HG03039 (cell line): Measurements from ENCODE around the gene C12orf56.
A peak's percentile ranks its signal among the peaks of the same experiment; 100 is the strongest.
"Not testable (repeated sequence)": the region's sequence is repeated elsewhere in the genome, so short reads cannot be mapped to it uniquely, and the experiment has no call there.

Experiments
- ATAC-seq: cut with Tn5 transposase; IDR thresholded peaks from one replicate; pipeline ENCODE4 v1.9.1; 2021; ENCODE audit warnings: mild to moderate bottlenecking, moderate library complexity; ENCODE audit not compliant: unreplicated experiment

Gene C12orf56

DNA sequence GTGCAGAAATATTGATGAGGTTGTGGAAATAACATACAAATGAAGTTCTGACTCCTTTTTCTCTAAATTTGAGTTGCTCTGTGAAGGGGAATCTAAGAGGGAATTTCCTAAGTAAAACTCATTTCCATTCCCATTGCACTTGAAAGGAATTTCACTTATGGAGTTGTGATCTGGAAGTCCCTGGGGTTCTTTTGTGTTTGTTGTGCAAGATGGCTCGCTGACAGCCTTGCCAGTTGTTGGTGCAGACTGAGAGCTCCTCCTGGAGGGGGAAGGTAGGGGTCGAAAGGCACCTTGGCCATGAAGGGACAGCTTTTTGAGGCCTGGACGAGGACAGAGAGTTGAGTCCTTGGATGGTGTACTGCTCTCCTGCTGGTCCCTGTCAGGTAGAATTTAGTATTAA is 72.0 kb downstream of the C12orf56 start:
- no peak for ATAC-seq

DNA sequence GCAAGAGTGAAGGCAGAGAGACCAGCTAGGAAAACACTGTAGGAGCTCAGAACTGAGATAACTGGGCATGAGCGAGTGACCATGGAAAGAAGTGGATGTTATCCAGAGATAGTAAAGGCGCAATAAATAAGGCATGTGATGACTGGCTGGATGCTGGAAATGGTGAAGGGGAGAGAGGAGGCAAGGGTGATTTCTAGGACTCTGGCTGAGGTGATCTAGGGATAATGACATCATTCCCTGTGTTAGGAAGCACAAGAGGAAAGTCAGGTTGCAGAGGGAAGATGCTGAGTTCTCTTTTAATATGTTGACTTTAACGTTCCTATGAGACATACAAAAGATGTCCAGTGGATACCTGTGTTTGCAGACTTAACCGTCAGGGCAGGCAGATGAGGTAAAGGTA is 78.7 kb downstream of the C12orf56 start:
- no peak for ATAC-seq

DNA sequence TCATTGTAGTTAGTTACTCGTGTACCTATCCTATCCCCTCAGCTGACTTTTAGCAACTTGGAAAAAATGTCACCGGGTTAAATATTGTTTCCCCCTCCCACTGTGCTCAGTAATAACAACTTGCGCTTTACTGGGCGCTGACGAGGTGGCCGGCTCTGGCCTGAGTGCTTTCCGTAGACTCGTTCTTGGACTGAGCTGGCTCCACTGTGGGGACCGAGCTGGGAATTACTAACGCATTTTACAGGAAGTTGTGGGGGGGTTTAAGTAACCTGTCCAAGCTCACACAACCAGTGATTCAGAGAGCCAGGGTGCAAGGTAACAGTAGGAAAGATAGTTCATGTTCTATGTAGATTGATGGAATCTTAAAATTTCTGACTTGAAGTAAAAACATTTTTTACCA is 86.0 kb downstream of the C12orf56 start:
- no peak for ATAC-seq

DNA sequence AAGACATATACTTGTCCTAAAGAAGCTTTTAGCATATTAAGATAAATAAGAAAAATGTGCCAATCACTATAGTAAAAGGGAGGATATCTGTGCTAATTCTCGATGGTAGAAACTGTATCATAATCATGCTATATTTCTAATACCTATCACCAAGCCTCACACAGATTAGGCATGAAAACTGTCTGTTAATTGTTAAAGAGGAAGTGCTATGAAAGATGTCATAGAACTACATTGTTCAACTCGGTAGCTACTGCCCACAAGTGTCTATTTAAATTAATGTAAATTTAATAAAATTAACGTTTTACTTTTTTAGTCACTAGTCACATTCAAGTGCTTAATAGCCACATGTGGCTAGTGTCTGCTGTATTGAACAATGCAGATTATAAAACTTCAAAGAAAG is 90.9 kb downstream of the C12orf56 start:
- no peak for ATAC-seq

DNA sequence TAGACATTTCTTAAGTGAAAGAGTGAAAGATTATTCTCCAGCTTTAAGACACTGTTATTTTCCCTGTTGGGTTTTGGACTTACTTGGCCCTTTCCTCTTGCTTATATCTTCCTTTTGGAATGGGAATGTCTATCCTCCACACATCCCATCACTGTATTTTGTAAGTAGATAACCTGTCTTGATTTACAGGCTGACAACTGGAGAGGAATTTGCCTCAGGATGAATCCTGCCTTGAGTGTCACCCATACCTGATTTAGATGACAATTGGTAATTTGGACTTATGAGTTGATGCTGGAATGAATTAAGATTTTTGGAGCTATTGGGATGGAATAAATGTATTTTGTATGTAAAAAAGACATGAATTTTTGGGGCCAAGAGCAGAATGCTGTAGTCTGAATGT is 94.3 kb downstream of the C12orf56 start:
- no peak for ATAC-seq

DNA sequence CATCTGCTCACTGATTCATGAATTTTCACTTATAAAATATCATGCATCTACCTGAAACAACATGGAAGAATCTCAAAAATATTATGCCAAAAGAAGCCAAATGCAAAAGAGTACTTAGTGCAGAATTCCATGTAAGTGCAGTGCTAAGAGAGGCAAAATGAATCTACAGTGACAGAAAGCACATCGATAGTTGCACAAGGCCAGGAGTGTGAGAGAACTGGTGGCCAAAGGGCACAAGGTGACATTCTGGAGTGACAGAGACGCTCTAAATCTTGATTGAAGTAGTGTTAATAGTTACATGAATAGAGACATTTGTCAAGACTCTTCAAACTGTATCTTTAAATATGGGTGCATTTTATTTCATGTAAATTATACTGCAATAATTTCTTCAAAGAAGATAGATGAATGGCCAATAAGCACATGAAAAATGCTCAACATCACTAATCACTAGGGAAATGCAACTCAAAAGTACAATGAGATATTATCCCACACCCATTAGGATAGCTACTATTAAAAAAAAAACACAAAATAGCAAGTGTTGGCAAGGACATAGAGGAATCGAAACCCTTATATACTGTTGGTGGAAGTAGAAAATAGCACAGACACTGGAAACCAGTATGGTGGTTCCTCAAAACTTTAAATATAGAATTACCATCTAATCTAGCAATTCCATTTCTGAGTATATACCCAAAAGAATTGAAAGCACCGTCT is 96.7 kb downstream of the C12orf56 start:
- ATAC-seq: peak; percentile 40

DNA sequence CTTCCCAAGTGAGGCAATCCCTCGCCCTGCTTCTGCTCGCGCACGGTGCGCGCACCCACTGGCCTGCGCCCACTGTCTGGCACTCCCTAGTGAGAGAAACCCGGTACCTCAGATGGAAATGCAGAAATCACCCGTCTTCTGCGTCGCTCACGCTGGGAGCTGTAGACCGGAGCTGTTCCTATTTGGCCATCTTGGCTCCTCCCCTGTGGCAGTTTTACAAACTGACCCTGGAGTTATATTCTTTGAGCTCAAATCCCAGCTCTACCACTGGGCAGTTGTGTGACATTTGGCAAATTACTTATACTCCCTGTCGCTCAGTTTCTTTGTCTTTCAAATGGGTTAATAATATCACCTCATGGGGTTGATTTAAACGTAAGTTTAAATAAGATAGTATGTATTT is 97.4 kb downstream of the C12orf56 start:
- ATAC-seq: not testable (repeated sequence)

DNA sequence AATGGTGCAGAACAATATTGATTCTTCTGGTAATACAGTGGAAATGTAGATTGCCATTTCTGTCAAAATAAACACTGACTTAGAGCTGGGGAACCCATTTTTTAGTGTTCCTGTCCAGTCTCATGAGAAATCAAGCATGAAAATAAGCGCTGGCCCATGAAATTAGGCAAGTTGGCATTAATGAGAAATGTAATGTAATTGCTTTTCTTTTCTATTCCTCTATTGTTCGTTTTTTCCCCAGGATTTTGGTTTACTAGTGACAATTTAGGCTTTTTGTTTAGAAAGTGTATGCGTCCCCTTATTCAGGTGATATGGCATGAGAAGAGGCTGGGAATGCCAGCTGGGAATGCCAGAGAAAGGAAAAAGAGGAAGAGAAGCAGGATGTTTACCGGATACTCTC is 104.0 kb downstream of the C12orf56 start:
- ATAC-seq: no peak

DNA sequence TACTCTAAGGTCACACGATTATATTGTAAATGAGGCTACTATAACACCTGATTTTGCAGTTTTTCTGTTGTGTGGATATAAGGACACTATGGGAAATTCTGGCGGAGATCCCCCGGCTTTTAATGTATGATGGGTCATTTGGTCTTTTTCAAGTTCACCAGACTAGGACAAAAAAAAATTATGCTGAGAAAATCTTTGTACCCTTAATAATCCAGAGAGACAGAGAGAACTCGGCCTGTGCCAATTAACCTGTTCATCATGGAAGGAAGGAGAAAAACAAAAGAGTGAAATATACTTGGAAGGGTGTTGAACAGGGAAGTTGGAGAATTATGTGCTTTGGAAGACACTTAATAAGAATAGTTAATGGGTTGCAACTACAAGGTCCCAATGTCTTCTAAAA is 106.3 kb downstream of the C12orf56 start:
- no peak for ATAC-seq

DNA sequence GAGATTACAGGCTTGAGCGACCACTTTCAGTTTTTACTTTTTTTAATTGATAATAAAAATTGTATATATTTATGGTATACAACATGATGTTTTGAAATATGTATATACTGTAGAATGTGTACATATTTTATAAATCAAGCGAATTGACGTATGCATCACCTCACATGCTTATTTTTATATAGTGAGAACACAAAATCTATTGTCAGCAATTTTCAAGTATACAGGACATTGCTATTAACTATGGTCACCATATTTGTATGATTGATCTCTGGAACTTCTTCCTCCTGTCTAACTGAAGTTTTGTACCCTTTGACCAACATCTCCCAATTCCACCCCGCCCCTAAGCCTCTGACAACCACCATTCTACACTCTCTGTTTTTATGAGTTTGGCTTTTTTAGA is 112.1 kb downstream of the C12orf56 start:
- ATAC-seq: no peak

DNA sequence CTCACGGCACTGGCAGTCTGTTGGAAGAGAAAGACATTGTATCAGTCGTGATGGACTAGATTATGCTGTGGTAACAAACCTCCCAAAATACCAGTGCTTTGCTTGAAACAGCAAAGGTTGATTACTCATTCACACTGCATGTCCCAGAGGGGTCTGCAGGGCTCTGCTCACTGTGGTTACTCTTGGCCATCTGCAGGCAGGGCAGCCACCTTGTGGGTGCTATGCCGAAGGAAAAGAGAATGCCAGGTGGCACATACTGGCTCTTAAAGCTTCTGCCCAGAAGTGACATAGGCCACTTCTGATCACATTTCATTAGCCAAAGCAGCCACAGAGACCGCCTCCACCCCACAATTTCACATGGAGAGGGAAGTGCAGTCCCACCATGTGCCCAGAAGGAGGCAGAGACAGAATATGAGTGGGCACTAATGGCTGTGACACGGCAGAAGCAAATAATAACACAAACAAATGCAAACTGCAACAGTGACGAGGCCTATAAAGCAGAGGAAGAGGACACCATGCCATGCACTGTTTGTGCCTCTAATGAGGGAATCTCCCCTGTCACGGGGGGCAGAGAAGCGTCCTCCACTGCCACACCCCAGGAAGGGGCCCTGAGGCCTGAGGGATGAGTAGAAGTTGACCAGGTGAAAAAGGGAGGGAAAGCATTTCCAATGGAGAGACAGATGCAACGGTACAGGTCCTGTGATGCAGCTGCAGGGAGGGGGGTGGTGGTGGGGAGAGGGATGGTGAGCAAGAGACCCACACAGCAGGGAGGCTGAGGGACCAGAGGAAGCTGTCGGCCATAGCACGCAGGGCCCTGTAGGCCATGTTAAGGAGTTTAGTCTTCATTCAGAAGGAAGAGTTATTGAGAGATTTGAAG is 116.8 kb downstream of the C12orf56 start:
- no peak for ATAC-seq

DNA sequence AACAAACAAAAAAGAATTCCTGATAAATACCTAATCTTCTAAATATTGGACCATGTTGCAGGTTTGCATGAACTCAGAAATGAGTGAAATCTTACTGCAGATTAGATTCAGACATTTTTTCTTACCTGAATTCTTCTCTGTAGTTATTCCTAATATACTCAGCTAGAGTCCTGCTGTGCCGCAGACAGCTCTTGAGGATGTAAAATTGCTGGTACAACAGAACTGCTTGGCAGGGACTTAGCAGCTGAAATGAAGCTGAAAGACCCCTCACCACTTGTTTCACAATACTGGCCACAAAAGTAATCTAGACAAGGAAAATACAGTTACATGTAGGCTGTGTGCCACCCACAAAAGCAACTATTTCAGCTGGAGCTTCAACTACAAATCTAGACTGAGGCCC is 120.1 kb downstream of the C12orf56 start:
- ATAC-seq: no peak

DNA sequence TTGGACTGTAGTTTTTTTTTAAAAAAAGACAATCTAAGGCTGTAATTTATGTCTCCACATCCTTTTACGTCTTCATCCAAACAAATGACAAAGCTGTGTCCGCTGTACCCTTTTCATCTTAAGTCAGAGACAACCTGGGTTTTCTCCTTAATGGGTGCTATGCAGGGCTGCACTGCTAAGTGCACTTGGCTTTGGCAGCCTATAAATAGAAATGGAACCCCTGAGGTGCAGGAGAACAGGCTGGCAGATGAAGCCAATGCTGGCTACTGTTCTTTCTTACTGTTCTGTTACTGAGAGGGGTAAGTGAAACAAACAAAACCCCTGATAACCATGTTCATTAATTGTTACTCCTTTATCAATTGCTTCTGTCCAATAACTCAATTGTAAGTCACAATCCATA is 121.4 kb downstream of the C12orf56 start:
- ATAC-seq: no peak

DNA sequence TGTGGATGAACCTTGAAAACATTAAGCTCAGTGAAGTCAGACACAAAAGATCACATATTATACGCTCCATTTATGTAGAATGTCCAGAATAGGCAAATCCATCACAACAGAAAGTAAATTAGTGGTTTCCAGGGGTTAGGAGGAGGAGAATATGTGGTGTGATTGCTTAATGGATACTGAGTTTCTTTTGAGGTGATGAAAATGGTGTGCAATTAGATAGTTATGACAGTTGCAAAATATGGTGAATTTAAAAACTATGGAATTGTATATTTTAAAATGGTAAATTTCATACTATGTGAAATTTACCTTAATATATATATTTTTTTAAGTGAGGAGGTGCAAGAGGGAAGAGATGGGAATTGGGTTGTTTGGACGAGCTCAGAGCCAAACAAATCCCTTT is 122.1 kb downstream of the C12orf56 start:
- no peak for ATAC-seq

DNA sequence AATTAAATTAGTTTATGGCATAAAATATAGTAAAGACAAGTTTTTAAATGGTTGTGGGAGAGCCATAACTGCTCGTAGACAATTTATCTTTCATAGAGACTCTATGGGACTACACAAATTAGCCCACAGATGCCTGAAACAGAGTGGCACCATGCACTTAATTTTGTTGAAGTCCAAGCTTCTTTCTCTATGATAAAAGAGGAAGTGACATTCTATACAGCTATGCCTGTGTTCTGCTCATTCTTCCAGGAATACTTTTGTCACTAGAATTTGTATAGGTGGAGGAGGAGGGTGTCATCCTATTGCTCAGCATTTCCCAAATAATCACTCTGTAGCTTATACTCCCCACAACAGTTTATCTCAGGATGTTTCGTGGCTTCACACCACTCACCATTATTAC is 124.7 kb downstream of the C12orf56 start:
- ATAC-seq: no peak

DNA sequence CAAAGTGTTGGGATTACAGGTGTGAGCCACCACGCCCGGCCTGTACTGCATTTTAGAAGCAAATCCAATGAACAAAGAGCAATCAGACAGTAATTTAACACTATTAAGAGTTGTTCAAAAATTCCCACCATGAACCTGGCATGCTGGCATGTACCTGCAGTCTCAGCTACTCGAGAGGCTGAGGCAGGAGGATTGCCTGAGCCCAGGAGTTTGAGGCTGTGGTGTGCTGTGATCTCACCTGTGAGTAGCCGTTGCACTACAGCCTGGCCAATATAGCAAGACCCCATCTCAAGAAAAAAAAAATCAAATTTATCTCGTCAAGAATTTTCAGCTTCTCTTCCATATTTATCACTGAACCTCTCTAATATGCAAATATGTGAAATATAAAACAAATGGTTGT is 128.7 kb downstream of the C12orf56 start:
- ATAC-seq: no peak

DNA sequence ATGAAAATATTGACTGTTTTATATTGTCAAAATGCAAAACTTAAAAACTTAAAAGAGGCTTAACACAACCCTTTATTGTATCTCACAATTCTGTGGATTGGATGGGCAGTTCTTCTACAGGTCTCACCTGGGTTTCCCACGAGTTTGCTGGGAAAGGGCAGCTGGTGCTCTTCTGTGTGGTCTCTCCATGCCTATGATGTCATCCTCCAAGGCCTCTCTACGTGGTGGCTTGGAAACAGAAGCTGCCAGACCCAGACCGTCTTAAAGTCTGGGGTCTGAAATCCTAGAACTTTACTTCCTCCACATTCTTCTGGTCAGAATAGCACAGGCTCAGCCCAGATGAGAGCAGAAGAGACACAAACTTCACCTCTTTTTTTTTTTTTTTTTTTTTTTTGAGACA is 132.0 kb downstream of the C12orf56 start:
- no peak for ATAC-seq

DNA sequence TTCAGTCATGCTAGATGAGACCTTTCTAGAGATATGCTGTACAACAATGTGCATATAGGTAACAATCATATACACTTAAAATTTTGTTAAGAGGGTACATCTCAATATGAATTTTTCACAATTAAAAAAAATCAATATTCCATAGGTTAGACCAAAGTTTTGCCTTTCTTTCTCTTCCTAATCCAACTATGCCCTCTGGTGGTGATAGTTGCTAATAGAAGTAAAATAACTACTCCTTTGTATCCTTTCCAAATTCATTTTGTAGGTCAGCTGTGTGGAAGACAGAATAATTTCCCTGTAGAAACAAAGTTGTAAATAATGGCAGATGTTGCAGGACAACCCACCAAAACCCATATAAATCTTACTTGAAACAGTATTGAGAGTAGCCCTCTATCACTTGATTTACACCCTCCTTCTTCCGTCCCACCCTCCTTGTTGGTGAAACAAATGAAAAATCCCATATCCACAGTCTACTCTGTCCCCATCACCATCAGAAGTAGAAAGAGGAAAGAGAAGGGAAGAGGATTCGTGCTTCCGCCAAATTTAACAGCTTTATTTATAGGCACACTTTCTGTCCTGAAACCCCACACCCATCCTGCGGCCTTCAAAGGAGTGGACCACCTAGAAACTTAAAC is 134.3 kb downstream of the C12orf56 start:
- ATAC-seq: no peak

DNA sequence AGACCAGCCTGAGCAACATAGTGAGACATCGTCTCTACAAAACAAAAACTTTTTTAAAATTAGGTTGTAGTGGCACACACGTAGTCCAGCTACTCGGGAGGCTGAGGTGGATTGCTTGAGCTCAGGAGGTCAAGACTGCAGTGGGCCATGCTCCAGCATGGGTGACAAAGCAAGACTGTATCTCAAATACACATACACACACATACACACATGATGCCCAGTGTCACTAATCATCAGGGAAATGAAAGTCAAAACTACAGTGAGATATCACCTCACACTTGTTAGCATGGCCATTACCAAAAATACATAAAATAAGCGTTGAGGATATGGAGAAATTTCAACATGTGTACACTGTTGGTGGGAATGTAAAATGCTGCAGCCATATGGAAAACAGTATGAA is 135.3 kb downstream of the C12orf56 start:
- no peak for ATAC-seq

DNA sequence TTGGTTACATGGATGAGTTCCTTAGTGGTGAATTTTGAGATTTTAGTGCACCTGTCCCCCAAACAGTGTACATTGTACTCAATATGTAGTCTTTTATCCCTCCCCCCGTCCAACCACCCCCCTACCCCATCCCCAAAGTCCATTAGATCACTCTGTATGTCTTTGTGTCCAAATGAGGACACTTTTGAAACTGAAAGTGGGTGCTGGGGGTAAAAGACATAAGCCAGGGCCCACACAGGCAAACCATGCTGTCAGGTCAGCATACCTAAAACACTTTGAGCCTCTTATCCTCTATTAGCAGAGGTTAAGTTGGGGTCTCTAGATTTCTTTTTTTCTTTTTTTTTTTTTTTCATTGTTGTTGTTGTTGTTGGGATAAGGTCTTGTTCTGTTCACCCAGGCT is 137.2 kb downstream of the C12orf56 start:
- no peak for ATAC-seq

DNA sequence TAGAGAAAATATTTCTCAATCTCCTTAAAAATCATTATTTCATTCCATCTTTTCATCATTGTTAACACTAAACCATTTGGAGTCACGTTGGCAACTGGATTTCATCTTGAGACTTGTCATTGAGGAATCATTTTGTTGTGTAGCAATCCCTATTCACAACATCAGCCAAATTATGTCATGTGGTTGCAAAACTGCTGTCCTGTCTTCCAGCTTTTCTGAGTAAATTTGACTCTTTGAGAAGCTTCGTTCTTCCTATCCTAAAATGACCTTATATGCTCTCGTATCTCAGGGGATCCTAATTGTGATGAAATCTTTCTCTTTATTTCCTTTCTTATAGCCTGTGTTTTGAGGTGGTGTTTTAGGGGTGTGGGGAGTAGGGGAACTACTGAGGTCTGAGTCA is 137.9 kb downstream of the C12orf56 start:
- no peak for ATAC-seq

DNA sequence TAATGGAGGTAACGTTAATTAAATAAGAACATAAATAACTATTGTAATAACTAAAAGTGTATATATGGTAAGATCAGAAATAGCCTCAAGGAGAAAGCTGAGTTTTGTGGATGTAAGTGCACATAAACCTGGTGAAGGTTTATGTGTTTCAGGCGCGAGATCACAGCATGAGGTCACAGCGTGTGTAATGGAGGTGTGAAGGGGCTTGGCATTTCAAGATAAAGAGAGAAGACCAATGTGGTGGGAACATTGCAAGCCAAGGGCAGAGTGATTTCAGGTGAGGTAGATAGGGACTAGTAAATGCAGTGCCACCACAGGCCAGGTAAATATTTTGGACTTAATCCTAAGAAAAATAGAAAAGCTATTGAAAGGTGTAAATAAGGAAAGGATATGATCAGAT is 146.7 kb downstream of the C12orf56 start:
- ATAC-seq: no peak
